GDM1 (cell line): Measurements from ENCODE around the gene C19orf81.
"Not testable (repeated sequence)": the region's sequence is repeated elsewhere in the genome, so short reads cannot be mapped to it uniquely, and the experiment has no call there.

Source experiments
- DNase-seq: peaks from one replicate; lab custom pipeline; 2025; lab: John Stamatoyannopoulos, UW

The C19orf81 gene

DNA sequence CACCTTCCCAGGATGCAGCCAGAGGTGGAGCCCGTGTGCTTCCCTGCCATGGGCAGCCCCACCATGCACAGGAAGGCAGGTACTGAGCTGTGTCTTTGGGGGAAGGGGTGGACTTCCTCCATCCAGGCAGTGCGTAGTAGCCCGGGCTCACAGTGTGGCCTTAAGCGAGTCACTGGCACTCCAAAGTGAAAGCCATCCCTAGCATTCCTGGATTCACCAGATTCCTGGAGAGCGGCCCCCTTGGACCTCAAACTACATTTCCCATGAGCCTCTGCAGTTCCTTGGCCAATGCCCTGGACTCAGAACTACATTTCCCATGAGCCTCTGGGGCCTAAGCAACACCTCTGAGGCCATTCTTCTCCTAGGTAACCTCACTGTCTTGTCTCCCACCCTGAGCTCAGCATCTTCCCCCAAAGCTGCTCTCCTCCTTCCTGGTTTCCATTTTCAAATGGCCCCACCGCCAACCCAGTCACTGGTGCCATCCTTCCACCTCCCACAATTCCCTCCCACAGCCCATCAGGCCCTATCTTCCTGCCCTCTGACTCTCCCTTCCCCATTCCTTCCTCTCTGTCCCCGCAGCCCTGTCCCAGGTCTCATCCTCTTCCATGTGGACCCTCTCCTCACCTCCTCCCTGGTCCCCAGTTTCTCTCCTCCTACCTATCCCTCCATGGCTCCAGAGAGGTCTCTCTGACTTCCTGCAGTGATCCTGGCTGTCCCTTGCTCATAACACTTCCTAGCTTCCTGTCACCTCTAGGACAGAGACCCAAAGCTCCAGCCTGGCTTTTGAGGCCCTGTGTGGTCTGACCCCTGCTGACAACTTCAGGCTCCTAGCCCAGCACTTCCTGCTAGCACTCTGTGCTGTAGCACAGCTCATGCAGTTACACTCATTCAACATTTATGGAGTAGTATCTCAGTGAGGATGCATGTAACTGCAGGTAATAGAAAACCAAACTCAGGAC, at the start of gene C19orf81:
TSS of gene C19orf81 (plus strand) at position 13 of the 959 bp plus-strand sequence. CDS start at position 13, 0 bp downstream.
- no peak for DNase-seq

GRCh38 chr19:50601407-50602088, 47.7 kb upstream of the C19orf81 start:
- no peak for DNase-seq

GRCh38 chr19:50602089-50602422, 47.2 kb upstream of the C19orf81 start:
- no peak for DNase-seq

- no peak for DNase-seq
These were observed 46.7 kb upstream of the C19orf81 start for GRCh38 chr19:50602496-50602895.

GRCh38 chr19:50602935-50603334, 46.3 kb upstream of the C19orf81 start:
- no peak for DNase-seq

GRCh38 chr19:50604264-50605073, 44.8 kb upstream of the C19orf81 start:
- DNase-seq: not testable (repeated sequence)

- DNase-seq: peak; percentile 22
These were observed 43.0 kb upstream of the C19orf81 start for GRCh38 chr19:50606059-50606836.

- DNase-seq: no peak
These were observed 41.9 kb upstream of the C19orf81 start for GRCh38 chr19:50607388-50607787.

- peak; percentile 90 for DNase-seq
These were observed 41.1 kb upstream of the C19orf81 start for GRCh38 chr19:50607874-50608785.

- not testable (repeated sequence) for DNase-seq
These were observed 36.5 kb upstream of the C19orf81 start for GRCh38 chr19:50612504-50613404.

- not testable (repeated sequence) for DNase-seq
These were observed 30.9 kb upstream of the C19orf81 start for GRCh38 chr19:50618379-50618778.

DNA sequence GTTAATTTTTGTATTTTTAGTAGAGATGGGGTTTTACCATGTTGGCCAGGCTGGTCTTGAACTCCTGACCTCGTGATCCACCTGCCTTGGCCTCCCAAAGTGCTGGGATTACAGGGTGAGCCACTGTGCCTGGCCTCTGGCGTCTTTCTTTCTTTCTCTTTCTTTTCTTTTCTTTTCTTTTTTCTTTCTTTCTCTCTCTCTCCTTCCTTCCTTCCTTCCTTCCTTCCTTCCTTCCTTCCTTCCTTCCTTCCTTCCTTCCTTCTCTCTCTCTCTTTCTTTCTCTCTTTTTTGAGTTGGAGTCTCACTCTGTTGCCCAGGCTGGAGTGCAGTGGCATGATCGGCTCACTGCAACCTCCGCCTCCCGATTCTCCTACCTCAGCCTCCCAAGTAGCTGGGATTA, 30.1 kb upstream of the C19orf81 start:
- not testable (repeated sequence) for DNase-seq

DNA sequence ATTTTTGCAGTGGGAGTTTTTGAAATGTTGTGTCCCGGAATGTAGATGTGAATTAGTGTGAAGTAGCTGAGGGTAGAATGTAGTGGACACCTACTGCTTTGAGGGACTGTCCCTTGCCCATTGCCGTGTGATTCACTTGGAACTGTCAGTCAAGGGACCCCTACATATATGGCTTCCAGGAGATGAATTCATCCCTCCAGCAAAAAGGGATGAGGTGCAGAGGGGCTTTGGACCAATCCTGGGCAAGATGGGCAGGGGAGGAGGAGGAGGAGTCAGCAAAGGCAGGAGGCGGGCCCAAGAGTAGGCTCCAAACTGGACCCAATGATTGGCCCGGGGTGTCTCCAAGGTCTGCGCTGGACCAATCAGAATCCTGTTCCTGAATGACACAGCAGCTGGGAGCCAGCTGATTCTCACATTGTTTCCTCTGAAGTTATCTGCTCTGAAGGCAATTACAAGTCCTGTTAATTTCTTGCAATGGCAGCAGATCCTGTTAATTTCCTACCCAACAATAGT, 28.8 kb upstream of the C19orf81 start:
- DNase-seq: not testable (repeated sequence)

DNA sequence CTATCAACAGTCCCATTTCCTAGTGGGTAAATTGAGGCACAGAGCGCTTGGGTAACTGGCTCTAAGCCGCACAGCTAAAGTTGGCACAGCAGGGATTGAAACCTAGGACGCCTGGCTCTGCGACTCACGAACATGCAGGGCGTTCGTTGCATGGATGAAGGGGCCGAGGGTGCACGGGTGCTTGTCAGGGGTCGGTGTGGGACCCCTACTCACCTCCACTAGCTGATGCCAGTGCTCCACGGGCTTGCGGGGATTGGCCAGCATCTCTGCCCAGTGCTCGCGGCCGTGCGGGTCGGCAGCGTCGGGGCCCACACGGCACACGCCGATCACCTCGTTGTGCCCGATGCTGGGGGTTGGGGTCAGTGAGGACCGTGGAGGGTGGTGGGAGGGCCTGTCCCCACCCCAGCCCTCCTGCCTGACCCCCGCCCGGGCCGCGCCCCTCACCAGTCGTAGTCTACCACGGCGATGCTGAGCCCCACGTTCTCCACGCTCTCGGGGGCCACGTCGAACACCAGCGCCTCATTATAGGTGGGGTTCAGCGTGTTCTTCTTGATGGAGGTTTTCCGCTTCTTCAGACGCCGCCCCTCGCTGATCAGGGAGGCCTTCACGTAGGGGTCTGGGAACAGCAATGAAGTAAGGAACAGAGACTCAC, 24.2 kb upstream of the C19orf81 start:
- no peak for DNase-seq

GRCh38 chr19:50626011-50626410, 23.2 kb upstream of the C19orf81 start:
- no peak for DNase-seq

DNA sequence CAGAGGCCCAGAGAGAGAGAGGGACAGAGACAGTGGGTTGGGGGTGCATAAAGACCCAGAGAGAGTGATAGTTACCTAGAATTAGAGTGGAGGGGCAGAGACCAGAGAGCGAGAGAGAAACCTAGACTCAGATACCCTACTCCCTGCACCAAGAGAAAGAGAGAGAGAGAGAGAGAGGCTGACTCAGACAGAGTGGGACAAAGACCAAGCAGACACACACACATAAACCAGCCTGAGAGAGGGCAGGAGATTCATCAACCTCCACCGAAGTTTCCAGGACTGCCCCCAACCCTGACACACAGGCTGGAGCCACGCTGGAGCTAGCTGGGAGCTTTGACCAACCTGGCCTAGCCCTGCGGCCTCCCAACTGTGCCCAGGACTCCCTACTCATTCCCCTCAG, 22.4 kb upstream of the C19orf81 start:
- no peak for DNase-seq

DNA sequence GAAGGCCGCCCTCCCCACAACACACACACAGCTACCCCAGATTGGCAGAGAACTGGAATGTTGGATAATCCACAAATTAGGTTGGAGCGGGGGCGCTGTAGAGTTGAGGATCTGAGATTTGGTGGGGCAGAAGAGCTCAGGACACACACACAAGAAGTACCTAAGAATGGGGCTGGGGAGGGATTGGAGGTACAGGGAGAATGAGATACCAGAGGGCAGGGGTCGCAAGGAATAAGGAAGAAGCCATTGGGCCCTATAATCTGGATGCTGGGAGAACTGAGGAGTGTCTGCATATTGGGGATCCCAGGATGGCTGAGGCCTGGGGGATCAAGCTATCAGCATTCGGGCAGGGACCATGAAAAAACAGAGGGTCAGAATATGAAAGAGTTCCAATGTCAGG, 21.1 kb upstream of the C19orf81 start:
- no peak for DNase-seq

DNA sequence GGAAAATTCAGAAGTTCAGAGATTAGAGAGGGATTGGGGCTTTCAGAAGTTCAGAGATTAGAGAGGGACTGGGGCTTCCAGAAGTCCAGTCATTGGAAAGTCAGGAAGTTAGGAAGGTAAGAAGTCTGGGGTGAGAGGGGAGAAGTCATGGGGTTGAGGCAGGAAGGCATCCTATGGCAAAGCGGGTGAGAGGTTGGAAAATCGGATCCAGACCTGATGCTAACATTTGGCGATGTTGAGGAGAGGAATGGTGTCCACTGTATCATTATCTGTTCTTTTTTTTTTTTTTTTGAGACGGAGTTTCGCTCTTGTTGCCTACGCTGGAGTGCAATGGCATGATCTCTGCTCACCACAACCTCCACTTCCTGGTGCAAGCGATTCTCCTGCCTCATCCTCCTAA, 20.7 kb upstream of the C19orf81 start:
- DNase-seq: no peak

DNA sequence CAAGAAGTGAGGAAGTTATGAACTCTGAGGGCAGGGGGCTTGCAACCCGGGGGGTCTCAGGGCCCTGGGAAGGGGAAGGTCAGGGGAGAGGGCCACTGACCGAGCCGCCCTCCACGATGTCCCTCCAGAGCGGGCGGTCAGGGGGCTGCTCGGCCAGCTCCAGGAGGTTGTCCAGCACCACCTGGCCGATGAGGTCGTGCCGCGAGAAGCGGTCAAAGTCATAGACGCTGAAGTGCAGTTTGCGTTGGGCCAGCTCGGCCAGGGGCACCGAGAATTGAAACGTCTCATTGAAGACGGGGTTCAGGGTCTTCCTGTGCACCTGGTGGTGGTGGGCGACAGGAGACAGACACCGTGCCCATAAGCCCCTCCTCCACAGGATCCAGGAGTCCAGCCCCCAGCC, 20.1 kb upstream of the C19orf81 start:
- DNase-seq: no peak
